Activated CD4-positive, CD25-positive, alpha-beta regulatory T cell treated with anti-CD3 and anti-CD28 coated beads, Interleukin-2, amount 50 U/mL, for 72 hours (primary cell): ENCODE data around the gene RAB14.
"Not testable (repeated sequence)": the region's sequence is repeated elsewhere in the genome, so short reads cannot be mapped to it uniquely, and the experiment has no call there.

Source experiments
- DNase-seq: peaks from one replicate; pipeline ENCODE4 v3.0.0; 2021

The RAB14 gene

DNA sequence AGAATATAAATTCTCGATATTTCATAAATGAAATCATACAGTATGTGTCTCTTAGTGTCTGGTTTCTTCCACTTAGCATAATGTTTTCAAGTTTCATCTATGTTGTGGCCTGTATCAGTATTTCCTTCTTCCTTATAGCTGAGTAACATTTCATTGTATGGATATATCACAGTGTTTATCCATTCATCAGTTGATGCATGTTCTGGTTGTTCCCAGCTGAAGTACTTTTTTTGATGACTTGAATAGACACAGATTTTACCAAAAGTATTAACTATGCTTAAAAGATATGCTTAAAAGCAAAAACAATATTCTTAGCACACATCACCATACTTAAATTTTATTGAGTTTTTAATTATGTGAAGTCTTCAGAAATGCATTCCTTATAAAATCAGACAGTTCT, 12.7 kb downstream of the RAB14 start:
- no peak for DNase-seq

DNA sequence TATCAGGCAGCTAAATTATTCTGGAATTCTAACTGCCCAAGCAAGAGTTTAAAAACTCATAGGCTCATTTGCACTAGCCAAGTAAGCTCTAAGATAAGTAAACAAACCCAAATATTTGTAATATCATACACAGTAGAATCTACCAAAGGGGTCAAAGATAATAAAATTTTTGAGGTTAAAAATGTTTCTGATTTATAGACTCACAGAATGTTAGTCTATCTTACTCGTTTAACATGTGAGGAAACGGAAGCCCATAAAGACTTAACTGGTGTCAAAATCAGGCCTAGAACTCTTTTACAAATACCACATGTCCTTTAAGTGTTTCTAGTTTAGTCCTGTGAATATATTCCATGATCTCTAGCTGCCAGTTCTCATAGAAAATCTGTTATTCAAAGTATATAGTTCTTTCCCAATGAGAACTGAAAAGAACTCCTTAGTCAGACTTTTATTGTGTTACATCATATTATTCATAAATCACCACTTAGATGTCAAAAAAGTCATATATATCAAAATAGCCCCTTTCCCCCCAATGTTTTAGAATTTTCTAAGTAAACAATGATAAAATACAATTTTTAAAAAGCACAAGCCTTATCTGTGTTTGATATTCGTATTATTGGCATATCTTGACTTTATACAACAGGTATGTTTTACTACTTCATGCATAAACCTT, 13.9 kb downstream of the RAB14 start:
- DNase-seq: no peak

DNA sequence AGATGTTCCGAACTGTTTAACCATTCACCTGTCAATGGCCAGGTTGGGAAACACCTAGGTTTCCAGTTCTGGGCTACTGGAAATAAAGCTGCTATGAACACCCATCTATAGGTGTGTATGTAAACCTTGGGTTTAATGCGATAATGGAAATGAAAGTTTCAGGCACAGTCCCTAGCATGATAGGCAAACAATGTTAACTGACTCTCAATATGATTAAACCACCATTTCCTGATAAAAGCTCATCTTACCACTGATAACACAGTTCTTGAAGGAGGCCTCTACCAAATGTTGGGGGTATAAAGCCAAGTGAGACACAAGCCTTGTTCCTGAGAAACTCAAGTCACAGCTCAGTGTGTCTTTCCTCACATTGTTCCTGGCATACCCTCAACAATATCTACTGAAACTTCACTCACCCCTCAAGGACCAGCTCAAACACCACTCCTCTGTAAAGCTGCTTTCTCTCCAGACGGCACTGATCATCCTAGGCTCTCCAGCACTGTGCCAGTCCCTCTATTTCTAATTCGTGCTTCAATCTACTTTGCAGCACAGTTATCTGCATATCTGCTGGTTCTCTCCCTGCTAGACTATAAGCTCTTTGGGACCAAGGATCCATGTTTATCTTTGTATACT, 15.8 kb downstream of the RAB14 start:
- DNase-seq: no peak

DNA sequence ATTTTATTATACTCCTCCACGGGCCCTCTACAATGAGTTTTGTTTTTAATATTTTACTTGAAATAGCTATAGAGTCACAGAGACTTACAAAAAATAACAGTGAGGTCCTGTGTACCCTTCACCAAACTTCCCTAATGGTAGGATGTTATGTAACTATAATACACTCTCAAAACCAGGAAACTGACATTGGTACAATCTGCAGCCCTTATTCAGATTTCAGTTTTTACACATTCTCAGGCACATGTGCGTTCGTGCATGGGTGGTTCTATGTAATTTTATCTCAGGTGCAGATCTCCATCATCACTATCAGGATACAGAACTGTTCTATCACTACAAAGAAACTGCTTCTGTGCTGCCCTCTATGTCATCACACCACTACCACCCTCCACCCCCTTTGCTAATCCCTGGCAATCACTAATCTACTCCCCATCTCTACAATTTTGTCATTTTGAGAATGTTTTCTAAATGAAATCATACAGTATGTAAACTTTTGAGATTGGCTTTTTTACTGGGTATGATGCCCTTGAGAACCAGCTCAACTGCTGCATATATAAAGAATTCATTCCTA, 16.4 kb downstream of the RAB14 start:
- no peak for DNase-seq

DNA sequence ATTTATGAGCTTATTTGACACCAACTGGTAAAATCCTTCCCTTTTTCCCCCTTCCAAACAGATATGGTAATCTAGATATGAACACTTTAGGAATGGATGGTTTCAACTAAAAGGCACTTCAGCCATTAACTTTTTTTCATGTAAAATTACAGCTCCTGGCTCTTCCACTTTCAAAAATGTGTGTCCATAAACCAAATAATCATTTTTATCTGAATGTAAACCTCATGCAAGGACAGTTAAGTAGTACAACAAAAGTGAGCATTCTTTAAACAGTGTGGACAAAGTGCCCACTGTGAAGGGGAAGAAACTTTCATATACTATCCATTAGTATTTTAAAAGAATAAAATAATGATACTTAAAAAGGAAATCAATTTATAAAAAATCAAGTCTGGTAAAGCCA, 17.2 kb downstream of the RAB14 start:
- DNase-seq: no peak

DNA sequence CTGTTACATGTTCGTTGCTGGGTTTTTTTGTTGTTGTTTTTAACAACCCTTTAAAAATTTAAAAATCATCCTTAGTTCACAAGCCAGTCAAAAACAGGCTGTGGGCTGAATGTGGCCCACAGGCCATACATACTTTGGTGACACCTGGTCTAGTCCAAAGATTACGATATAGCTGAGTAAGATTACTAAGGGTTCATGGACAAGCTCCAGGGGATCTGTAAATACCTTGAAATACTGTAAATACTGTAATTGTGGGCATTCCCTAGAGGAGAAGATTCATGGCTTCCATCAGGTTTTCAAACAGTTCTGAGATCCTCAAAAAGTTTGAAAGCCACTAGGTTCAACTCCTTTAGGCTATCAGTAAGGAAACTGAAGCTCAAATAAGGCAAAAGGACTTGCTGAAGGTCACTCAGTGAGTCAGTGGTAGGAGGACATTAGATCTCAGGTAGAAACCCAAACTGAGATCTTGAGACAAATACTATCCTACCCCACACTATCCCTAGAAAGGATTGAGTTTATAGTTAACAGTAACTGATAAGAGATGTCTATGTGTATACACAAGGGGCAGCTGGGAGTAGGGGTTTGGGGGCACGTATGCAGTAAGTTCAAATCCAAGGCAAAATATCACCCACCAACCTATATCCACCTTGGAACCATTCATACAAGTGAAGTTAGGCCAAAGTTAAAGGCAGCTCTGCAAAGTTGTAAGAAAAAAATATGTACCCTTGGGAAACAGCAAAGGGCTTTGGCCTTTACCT, 17.8 kb downstream of the RAB14 start:
- no peak for DNase-seq

DNA sequence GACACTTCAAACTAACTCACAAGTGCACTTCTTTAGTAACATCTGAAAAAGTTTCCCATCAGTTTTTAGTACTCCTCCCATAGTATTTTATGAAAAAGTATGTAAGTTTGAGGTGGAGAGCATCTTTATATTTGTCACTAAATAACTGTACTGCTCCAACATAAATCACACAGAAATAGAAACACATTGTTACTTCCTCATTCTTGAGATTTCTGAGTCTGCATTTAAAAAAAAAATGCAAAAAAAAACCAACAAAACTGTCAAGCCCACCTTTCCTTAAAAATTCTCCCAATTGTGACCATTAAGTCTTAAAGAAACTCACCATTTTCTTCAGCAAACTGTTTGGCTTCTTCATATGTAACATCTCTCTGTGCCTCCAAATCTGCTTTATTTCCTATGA, 18.7 kb downstream of the RAB14 start:
- DNase-seq: no peak

DNA sequence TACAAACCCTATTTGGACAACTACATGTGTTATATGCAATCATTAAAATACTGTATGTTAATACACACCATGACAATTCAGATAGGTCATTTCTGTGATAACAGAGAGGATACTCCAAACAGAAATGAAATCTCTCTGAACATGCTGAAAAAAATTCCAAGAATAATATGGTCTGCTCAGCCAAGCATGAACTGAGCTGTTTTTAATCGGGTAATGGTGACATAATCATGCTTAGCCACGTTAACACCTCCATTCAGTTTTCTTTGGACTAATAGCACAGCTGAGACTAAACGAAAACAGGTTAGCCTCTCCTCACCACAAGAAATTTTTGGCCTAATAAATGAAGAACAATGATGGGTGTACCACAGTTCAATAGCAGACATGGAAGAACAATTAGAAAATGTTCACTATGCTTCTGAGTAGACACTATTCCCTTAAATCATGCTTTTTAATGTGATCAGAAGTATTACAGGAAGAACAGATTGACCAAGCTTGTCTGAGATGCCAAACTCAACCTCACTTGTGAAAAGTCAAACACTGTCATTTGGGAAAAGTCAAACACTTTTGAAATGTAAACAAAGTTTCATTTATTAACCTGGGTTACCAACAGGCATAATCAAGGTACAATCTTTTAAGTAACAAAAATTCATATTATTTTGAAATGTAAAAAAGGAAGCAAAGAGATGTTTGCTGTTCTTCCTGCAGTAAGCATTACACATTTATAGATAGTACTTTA, 19.4 kb downstream of the RAB14 start:
- no peak for DNase-seq

DNA sequence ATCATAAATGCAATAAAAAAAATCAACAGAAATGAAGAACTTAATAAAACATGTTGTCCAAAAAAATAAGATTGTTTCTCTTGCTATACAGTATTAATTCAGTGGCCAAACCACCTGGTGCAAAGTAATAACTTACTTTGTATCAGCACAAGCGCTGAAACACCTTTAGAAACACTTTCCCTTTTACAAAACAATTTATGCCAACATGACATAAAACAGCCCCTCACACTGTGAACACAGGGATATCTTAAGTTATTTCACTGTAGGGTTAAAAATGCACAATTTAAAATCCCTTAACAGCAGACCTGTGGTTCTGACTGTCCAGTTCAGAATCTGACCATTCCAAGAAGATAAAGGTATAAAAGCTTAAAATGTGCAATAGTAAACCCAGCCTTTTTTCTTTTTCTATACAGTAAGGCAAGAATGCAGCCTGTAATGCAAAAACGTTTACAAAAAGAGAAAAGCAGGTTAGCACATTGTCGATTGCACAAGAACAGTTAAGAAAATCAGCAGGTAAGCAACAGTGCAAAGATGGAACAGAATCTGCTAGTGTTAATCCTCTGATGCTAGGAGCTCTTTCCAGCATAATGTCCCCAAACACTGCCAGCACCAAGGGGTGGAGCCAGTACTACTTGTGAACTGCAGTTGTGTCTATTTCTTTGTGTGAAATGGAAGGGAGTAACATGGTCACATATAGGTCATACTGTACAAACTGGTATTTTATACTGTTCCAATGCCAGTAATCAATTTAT, 21.6 kb downstream of the RAB14 start:
- DNase-seq: no peak

DNA sequence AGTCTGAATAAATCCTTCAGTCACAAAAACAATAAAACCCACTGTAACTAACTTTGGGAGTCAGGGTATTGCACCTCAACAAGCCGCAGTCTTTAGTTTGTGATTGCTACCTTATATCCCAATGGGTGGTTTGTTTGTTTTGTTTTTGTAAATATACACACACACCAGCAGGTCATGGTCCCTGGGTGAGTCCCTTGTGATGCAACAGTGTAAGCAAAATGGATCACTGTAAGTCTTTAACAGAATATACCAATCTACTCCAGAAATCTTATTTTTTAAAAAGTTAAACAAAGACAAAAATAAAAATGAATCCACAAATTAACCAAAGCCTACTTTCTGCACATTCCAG, 22.3 kb downstream of the RAB14 start:
- DNase-seq: not testable (repeated sequence)

DNA sequence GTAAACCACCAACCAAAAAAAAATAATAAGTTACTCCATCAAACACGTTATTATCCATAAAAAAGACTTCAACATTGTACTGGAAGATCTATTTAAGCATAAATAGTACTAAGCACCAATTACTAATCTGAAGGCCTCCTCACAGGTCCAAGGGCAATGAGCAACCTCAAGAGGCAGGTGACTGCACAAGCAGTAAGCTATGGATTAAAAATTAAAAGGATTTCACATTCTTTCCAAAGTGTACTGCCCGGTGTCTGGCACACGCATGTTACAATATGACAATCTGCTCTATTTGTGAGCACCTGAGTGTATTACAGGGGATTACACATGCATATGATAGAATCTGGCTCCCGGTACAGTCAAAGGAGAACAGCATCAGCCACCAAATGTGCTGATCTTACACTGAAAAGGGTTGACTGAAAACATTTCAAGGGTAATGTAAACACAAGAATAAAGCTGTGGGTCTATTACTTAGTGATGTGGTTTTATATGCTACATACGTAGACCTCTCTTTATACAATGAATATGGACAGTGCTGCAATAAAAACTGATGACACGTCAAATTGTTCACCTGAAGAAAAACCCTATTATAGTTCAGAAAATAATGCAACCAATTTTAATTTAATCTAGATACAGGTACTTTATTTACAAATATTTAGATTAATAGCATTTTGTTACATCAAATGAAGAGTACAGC, 22.8 kb downstream of the RAB14 start:
- no peak for DNase-seq

DNA sequence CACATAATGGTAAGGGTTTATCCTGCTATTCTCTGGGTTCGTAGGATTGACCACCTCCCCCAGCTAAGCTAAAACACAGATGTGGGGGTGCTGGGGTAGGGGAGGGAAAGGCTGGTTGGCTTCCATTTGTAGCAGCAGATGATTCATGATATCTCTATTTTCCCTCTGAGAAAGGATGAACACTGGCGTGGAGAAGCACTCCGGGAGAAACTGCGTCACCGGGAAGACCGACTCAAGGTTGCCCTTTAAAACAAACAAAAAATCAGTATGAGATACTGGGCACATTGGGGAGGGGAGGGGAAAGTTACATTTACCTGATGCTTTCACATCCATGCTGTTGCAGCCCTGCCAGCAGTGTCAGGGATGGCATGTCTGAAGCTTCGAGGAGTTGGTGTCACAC, 28.2 kb downstream of the RAB14 start:
- no peak for DNase-seq

DNA sequence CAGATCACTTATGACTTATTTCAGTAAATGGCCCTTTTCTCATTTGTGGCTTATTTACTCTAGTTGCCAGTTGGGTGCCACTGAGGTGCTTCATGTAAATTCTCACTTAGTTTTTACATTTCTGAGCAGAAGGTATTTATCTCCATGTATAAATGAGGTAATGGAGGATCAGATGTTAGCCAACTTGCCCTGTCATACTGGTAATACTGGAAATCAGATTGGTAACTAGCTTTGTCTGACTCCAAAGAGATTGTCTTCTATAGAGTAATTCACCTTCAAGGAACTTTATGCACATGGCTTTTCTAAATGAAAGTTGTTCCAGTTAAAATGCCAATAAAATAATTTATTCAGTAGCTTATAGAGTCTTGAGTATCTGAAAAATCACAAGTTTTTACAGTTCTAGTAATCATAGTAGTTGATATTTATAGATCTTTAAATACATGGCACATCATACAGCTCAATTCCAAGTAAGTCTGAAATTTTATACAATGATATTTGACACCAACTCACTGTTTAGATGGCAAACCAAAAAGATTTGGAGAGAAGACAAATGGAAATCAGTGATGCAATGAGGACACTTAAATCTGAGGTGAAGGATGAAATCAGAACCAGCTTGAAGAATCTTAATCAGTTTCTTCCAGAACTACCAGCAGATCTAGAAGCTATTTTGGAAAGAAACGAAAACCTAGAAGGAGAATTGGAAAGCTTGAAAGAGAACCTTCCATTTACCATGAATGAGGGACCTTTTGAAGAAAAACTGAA, 28.8 kb downstream of the RAB14 start:
- no peak for DNase-seq

DNA sequence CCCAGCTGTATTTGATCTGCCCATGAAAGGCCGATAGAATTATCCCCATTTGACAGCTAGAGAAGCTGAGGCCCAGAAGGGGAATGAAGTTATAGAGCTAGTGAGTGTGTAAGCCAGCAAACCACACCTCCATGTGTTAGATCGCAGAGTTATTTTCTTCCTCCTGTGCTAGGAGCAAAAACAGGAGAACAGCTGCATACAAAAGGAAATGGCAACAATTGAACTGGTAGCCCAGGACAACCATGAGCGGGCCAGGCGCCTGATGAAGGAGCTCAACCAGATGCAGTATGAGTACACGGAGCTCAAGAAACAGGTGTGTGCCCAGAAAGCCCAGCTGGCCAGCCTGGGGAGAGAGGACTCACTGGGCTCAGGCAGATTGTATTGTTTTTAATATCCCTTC, 30.4 kb downstream of the RAB14 start:
- no peak for DNase-seq

DNA sequence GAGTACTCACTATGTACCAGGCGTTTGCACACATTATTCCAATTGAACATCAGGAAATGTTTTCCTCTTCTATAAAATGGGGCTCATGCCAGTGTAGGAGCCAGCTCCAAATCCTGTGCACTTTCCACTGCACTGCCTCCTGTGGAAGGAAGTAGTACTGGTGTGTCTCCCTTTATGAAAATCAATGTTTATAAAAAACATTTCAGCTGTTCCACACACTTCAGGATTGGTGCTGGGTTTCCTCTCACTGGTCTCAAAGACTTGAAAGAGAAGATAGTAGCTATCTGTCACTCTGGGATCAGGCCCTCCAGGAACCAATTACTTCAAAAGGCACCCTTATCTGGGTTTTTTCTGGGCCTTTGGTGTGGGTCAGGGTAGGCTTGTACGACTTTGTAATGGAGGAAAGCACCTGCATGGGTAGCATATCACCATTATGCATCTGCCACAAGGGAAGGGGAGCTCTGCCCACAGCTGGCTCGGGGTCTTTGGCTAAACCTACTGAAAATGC, 32.5 kb downstream of the RAB14 start:
- DNase-seq: no peak

DNA sequence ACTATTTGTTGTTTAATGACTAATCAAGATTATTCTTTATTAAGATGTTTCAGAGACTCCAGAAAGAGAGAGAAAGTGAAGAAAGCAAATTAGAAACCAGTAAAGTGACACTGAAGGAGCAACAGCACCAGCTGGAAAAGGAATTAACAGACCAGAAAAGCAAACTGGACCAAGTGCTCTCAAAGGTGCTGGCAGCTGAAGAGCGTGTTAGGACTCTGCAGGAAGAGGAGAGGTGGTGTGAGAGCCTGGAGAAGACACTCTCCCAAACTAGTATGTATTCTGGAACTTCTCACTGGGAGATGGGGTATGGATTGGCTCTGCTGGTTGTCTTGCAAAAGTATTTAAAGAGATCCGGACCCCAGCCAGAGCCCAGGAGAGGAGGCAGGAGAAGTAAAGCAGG, 33.6 kb downstream of the RAB14 start:
- DNase-seq: no peak

DNA sequence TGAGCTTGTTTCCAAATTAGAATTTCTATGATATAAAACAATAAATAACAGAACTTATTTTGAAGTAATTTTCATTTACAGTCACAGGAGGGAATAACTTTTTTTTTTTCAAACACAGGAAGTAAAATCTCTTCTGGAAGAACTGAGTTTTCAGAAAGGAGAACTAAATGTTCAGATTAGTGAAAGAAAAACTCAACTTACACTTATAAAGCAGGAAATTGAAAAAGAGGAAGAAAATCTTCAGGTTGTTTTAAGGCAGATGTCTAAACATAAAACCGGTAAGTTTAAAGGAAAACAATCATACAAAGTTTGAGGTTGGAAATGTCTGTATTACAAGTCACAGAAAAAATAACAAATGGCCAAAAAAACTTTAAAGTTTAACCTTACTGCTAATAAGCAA, 41.6 kb downstream of the RAB14 start:
- DNase-seq: no peak

DNA sequence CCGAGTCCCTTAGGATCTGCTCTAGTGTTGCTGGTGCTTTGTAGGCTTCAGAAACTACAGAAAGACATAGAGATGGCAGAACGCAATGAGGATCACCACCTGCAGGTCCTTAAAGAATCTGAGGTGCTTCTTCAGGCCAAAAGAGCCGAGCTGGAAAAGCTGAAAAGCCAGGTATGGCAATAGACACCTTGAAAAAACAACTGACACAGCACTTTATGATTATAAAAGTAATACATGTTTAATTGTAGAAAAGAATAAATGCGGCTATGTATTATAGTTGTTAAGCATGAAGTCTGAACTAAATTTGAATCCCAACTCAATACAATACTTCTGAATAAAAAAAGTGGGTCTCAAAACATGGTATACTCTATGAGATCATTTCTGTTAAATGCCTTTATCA, 43.7 kb downstream of the RAB14 start:
- DNase-seq: no peak

DNA sequence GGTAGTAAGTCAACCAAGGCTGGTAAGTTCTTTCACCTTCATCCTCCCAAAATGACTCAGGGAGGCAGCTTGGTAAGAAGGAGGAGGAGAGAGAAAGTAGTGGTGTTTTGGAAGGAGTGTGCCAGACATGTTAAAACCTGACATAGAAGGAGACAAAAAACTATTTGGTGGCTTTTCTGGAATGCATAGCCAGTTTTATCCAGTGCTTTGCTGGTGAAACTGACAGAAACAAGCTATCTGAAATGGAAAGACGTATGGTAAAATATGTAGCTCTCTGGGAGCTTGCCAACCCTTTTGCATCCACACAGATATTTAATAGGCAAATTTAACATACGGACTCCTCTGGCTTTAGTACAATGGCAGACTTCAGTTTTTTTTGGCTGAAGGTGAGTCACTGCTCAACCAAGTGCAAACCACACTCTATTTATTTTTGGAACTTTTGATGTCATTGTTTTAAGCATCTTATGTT, 45.4 kb downstream of the RAB14 start:
- no peak for DNase-seq

DNA sequence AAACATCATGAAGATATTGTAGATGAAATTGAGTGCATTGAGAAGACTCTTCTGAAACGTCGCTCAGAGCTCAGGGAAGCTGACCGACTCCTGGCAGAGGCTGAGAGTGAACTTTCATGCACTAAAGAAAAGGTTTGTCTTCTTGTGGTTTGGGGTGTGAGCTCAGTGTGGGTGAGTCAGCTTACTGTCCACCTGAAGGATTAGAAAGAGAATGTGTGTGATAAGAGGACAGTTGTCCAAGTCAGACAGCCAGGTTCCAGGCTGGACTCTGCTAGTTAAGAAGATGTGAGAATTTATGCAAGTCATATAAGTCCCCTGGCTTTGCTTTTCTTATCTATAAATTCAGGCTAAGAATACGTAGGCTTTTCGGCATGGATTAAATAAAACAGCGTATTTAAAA, 46.9 kb downstream of the RAB14 start:
- DNase-seq: no peak

DNA sequence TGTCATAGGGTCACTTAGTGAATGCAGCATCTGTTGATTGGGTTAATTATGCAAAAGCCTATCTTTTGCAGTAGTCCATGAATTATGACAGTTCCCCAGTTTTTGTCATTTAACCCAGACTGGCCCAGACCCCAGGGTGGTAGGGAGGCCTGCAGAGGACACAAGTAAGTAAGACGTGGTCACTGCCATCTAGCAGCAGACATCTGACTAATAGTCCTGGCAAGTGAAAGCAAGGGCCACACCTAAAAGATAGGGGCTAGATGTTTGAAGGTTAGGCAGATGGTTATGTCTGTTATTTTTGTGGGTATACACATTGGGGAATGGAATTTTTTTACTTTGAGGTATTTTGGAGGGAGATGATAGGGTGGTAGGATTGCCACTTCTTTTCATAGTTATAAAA, 48.0 kb downstream of the RAB14 start:
- DNase-seq: no peak
